Subcutaneous abdominal adipose tissue (tissue), 5 donors: ENCODE data around the gene ACSL1.

Source experiments
- H3K27ac ChIP-seq: one replicate; pipeline ENCODE4 v1.7.0; 2013; ENCODE audit warnings: low read depth, mild to moderate bottlenecking, inconsistent platforms, low read length, moderate library complexity
- H3K27me3 ChIP-seq, 5 donors: one replicate each; pipeline ENCODE4 v1.7.0; 2013; ENCODE audit warnings: low read length in 5 of 5, inconsistent platforms in 1 of 5; ENCODE audit not compliant: control insufficient read depth in 5 of 5, insufficient read depth in 4 of 5
- H3K36me3 ChIP-seq, 5 donors: one replicate each; pipeline ENCODE4 v1.7.0; 2013; ENCODE audit warnings: low read length in 5 of 5; ENCODE audit not compliant: control insufficient read depth in 5 of 5, insufficient read depth in 5 of 5
- H3K4me1 ChIP-seq, 5 donors: one replicate each; pipeline ENCODE4 v1.7.0; 2013; ENCODE audit warnings: low read length in 5 of 5, mild to moderate bottlenecking in 3 of 5, moderate library complexity in 1 of 5; ENCODE audit not compliant: control insufficient read depth in 5 of 5, insufficient read depth in 5 of 5
- H3K4me3 ChIP-seq, 5 donors: one replicate each; pipeline ENCODE4 v1.7.0; 2013; ENCODE audit warnings: low read length in 5 of 5, low read depth in 1 of 5
- H3K9ac ChIP-seq, 5 donors: one replicate each; pipeline ENCODE4 v1.7.0; 2013; ENCODE audit warnings: low read length in 5 of 5, mild to moderate bottlenecking in 4 of 5, moderate library complexity in 3 of 5
- H3K9me3 ChIP-seq, 5 donors: one replicate each; pipeline ENCODE4 v1.7.0; 2013; ENCODE audit warnings: low read length in 5 of 5; ENCODE audit not compliant: control insufficient read depth in 5 of 5
- donor health status: healthy.
- donor health status: healthy.
- donor health status: healthy.
- donor health status: healthy.
- donor health status: healthy.

Gene ACSL1

DNA sequence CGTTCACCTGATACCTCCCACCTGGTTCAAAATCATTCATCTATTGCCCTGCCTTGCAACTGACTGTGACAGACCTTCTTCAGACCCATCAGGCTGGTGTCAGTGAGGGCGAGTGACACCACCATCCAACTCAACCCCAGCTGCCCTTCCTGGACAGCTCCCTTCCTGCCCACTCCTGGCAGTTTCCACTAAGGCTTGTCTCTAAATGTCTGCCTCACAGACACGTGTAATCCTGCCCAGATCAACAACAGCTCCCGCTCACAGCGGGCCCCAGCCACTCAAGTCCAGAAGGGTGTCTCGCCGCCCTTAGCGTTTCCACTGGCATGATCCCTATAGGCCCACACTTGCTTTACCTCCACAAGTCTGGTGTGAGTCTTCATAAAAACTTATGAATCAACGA is 28.9 kb downstream of the ACSL1 start:
- no peaks in the 10 kb centered on the region for H3K9me3 ChIP-seq
- H3K27ac ChIP-seq: peak overlapping the region; percentile 26
- no peak overlapping the region for H3K9ac ChIP-seq
- peaks cover 3 to 68% (median 50%) of the 10 kb centered on the region in 5 donors for H3K4me1 ChIP-seq
- no peaks in the 10 kb centered on the region for H3K27me3 ChIP-seq
- H3K36me3 ChIP-seq: peaks cover 5 to 58% (median 19%) of the 10 kb centered on the region in 5 donors
- no peak overlapping the region for H3K4me3 ChIP-seq

DNA sequence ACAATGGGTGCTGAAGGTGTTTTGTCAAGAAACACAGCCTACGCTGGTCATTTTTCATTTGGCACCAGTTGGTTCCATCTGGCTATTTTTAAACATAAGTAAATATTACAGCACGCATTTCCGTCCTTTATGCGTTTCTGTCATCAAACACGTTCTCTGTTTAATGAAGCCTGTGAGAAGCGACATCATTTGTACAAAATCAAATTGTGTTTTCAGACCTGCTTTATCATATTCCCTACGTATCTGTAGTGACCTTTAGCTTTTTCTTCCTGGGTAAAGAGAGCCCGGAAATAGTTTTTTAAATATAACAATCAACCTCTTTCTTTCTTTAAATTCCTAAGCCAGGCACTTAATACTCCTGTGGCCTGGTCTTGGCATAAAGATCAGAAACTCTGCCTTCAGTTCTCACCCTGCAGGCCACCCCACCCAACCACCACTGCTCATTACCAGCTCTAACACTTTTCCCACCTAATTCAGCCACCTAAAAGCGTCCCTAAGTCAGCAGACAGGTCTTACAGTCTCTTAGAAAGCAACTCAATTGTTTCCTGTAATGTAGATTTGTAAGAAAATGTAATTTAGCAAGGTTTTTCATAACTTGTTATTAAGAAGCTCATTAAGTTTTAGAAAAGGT is 30.4 kb downstream of the ACSL1 start:
- no peak overlapping the region for H3K4me3 ChIP-seq
- H3K4me1 ChIP-seq: peaks cover 3 to 59% (median 36%) of the 10 kb centered on the region in 5 donors
- H3K27me3 ChIP-seq: no peaks in the 10 kb centered on the region
- no peak overlapping the region for H3K9ac ChIP-seq
- peak overlapping the region; percentile 86 for H3K27ac ChIP-seq
- H3K9me3 ChIP-seq: no peaks in the 10 kb centered on the region
- peaks cover 10 to 63% (median 29%) of the 10 kb centered on the region in 5 donors for H3K36me3 ChIP-seq

DNA sequence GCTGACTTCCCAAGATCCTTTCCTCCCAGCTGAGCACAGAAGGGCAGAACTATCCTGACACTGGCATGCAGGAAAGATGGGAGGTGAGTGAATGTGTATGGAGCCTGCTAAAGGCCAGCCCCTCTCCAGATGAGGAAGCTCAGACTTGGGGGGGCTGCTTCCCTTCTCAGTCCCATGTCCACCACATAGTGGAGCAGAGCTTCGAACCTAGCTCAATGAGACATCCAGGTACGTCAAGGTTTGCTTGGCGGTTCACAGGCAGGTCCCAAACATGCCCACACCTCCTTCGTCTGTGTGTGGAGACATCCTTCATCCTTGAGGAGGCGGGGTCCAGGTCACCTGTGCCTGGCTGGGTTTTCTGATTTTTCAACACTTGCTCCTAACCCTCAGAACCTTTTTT is 31.3 kb downstream of the ACSL1 start:
- Histone ChIP-seq H3K27ac (peak overlapping the region; percentile 86), H3K4me3 (no peak overlapping the region), H3K9ac (peak overlapping the region in 1 of 5 donors; percentile 19), H3K4me1 (peaks cover 3 to 50% (median 31%) of the 10 kb centered on the region in 5 donors), H3K9me3 (no peaks in the 10 kb centered on the region), H3K36me3 (peaks cover 13 to 67% (median 34%) of the 10 kb centered on the region in 5 donors), H3K27me3 (no peaks in the 10 kb centered on the region)

DNA sequence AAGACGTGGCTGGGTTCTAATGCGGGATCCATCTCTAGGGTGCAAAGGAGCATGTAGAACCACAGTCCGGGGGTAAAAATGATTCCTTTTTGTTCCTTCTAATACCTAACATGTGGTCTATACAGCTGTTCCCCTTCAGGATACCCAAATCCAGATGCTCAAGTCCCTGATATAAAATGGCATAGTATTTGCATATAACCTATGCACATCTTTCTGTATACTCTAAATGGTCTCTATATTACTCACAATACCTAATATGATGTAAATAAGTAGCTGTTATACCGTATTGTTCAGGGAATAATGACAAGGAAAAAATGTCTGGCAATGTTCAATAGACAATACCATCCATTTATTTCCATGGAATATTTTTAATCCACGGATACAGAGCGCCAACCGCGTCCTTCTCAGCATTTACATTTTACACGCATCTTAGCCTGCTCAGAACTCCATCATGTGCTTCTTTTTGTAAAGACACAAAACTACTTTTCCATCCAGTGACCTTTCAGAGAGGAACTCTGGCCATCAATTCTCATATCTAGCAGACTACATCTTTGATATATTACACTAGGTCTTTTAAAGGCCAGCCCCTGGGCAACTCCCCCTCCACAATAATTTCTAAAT is 31.9 kb downstream of the ACSL1 start:
- Histone ChIP-seq H3K27ac (peak overlapping the region; percentile 86), H3K27me3 (no peaks in the 10 kb centered on the region), H3K36me3 (peaks cover 13 to 69% (median 39%) of the 10 kb centered on the region in 5 donors), H3K4me1 (peaks cover 3 to 48% (median 31%) of the 10 kb centered on the region in 5 donors), H3K9ac (peak overlapping the region in 1 of 5 donors; percentile 19), H3K9me3 (no peaks in the 10 kb centered on the region), H3K4me3 (no peak overlapping the region)

DNA sequence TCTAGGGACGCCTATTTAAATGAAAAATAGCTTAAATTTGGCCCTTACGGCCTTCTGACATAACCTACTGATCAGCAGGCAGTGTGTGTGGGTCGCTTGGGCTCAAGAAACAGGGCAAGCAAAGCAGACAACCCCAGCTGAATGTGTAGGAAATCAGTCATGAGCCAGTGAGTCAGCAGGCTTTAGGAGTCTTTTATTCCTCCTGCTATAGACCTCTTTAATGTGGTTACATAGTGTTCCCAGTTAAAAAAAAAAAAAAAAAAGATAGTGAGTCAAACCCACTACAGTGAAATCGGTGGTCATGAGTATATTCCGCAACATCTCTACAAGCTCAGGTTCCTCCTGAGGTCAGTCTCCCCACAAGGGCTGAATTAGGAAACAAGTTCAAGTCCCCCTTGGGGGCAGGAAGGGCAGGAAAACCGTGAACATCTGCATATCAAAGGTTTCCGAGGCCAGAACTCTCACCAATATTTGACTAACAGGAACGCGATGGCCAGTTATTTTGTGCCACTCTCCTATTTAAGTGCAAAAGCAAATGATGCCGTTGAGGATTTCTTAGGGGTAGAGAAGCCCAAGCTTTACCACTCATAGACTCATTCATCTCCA is 32.7 kb downstream of the ACSL1 start:
- peaks cover 2 to 44% (median 27%) of the 10 kb centered on the region in 5 donors for H3K4me1 ChIP-seq
- peaks cover 14 to 67% (median 40%) of the 10 kb centered on the region in 5 donors for H3K36me3 ChIP-seq
- no peaks in the 10 kb centered on the region for H3K9me3 ChIP-seq
- H3K4me3 ChIP-seq: no peak overlapping the region
- peak overlapping the region in 1 of 5 donors; percentile 52 for H3K9ac ChIP-seq
- no peaks in the 10 kb centered on the region for H3K27me3 ChIP-seq
- H3K27ac ChIP-seq: peak overlapping the region; percentile 86

DNA sequence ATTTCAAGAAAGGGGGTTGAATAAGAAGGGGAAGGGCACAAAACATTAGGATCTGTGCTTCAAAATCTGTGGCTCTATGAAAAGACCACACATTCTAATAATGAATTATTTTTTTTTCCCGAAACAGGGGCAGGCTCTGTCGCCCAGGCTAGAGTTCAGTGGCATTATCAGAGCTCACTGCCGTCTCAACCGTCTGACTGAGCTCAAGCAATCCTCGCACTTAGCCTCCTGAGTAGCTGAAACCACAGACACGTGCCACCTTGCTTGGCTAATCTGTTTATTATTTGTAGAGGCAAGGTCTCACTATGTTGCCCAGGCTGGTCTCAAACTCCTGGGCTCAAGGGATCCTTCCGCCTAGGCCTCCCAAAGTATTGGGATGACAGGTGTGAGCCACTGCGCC is 33.4 kb downstream of the ACSL1 start:
- Histone ChIP-seq H3K9ac (peak overlapping the region in 2 of 5 donors; percentile 8 to 52), H3K4me3 (no peak overlapping the region), H3K27me3 (no peaks in the 10 kb centered on the region), H3K36me3 (peaks cover 15 to 66% (median 38%) of the 10 kb centered on the region in 5 donors), H3K9me3 (no peaks in the 10 kb centered on the region), H3K4me1 (peaks cover 2 to 44% (median 27%) of the 10 kb centered on the region in 5 donors), H3K27ac (peak overlapping the region; percentile 86)

DNA sequence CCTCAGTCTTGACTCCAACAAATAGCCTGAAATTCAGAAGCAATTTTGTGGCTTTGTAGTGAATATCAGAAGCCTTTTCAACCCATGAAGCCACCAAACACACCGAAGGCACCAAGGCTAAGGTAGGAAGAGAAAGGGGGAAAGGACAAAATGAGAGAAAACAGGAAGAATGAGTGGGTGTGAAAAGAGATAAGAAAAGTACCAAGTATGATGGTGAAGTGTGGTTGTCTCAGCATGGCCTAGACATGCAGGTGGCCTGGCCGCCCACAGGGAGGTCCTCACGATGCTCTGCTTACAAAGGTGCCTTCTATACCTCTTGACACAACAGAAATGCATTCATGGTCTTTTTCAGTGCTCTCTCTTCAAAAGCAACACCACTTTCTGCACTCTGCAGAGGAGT is 34.9 kb downstream of the ACSL1 start:
- Histone ChIP-seq H3K36me3 (peaks cover 15 to 66% (median 48%) of the 10 kb centered on the region in 5 donors), H3K27ac (peak overlapping the region; percentile 86), H3K9ac (no peak overlapping the region), H3K4me3 (no peak overlapping the region), H3K4me1 (peaks cover 2 to 39% (median 27%) of the 10 kb centered on the region in 5 donors), H3K9me3 (no peaks in the 10 kb centered on the region), H3K27me3 (no peaks in the 10 kb centered on the region)

DNA sequence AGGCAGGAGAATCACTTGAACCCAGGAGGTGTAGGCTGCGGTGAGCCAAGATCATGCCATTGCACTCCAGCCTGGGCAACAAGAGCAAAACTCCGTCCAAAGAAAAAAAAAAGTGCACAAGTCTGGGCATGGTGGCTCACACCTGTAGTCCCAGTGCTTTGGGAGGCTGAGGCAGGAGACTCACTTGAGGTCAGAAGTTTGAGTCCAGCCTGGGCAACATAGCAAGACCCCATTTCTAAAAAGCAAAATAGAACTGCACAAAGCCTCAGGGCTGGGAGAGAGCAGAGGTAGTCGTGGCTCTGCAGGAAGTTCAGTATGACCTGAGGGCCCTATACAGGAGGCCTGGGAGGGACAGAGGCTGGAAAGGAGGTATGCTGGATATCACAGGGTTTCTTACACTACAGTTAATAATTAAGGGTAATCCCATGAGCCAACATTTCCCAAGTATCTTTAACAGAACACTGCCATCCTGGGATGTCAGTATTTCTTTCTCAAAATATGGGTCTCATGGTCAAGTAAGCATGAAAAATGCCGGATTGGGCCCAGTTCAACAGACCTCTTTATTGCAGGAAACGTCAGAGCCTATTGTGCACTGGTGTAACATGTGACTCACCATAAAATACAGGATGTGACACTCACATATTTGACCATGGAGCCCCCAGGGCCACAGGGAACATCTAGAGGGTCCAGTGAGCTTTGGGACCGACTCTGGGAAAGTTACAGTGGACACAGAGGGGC is 37.8 kb downstream of the ACSL1 start:
- no peak overlapping the region for H3K27ac ChIP-seq
- H3K36me3 ChIP-seq: peaks cover 23 to 79% (median 65%) of the 10 kb centered on the region in 5 donors
- H3K4me3 ChIP-seq: no peak overlapping the region

DNA sequence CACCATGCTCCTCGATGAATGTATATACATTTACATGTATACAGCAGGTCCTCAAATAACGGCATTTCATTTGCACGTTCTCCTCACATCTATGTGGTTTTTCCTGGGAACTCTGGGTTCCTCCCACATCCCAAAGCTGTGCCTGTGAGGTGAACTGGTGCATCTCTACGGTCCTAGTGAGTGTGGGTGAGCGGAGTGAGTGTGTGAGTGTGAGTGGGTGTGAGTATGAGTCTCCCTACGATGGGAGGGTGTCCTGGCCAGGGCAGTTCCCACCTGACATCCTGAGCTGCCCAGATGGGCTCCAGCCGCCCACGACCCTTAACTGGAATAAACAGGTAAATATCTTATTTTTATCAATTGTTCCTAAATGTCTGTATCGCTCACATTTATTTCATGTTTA is 40.0 kb downstream of the ACSL1 start:
- Histone ChIP-seq H3K9me3 (no peaks in the 10 kb centered on the region), H3K9ac (no peak overlapping the region), H3K4me1 (peaks cover 0 to 17% (median 6%) of the 10 kb centered on the region in 5 donors), H3K36me3 (peaks cover 26 to 85% (median 67%) of the 10 kb centered on the region in 5 donors), H3K27me3 (no peaks in the 10 kb centered on the region), H3K4me3 (no peak overlapping the region), H3K27ac (no peak overlapping the region)

More for the DNA sequence above, 37.8 kb downstream of the ACSL1 start:
- Histone ChIP-seq H3K9ac (no peak overlapping the region), H3K9me3 (no peaks in the 10 kb centered on the region), H3K27me3 (no peaks in the 10 kb centered on the region), H3K4me1 (peaks cover 0 to 26% (median 11%) of the 10 kb centered on the region in 5 donors)
